Naive thymus-derived CD8-positive, alpha-beta T cell (primary cell): ENCODE results near the gene ELSPBP1. TPM values are rescaled to one million over a fixed set of nuclear protein-coding genes. Genes with fewer than 3 reads are reported as not detected.
"Not testable (repeated sequence)": the region's sequence is repeated elsewhere in the genome, so short reads cannot be mapped to it uniquely, and the experiment has no call there.

Source experiments
- ATAC-seq, 2 donors: fragments of 150-1000 bp; cut with Tn5 transposase in 1 of 2; sonication (Bioruptor Pico), chemical (Tn5 transposase) in 1 of 2; 1 replicate in 1 of 2; 2 replicates in 1 of 2; pipeline ENCODE4 v1.10.0; 2021; ENCODE audit warnings: mild to moderate bottlenecking in 2 of 2, moderate library complexity in 2 of 2
- POLR2A ChIA-PET: fragments of 350-600 bp; sonication (Branson Sonifier 250); formaldehyde crosslinking; loops from one replicate; lab custom pipeline; 2021; ENCODE audit warnings: antibody characterized with exemption; lab: Charles Lee
- DNase-seq, 10 donors: peaks; one replicate each; pipeline versions ENCODE4 v3.0.0 to v3.0.0-alpha.2; 2020 to 2022
- H3K27ac Mint-ChIP-seq, 10 donors: one replicate each; pipeline ENCODE4 v1.8.0; 2020 to 2022; ENCODE audit warnings: mild to moderate bottlenecking in 10 of 10, mixed read lengths in 10 of 10, moderate library complexity in 4 of 10, inconsistent platforms in 1 of 10
- H3K27me3 Mint-ChIP-seq, 5 donors: one replicate each; pipeline ENCODE4 v1.8.0; 2021 to 2022; ENCODE audit warnings: mixed read lengths in 5 of 5
- H3K36me3 Mint-ChIP-seq, 3 donors: one replicate each; pipeline ENCODE4 v1.8.0; 2020 to 2022; ENCODE audit warnings: mixed read lengths in 3 of 3, mild to moderate bottlenecking in 2 of 3, inconsistent platforms in 1 of 3
- H3K4me1 Mint-ChIP-seq, 4 donors: one replicate each; pipeline ENCODE4 v1.8.0; 2021 to 2022; ENCODE audit warnings: mixed read lengths in 4 of 4
- H3K4me3 Mint-ChIP-seq, 10 donors: one replicate each; pipeline ENCODE4 v1.8.0; 2020 to 2022; ENCODE audit warnings: mild to moderate bottlenecking in 10 of 10, mixed read lengths in 10 of 10, moderate library complexity in 6 of 10, inconsistent platforms in 1 of 10
- H3K9me3 Mint-ChIP-seq, 9 donors: one replicate each; pipeline ENCODE4 v1.8.0; 2020 to 2022; ENCODE audit warnings: mixed read lengths in 9 of 9, mild to moderate bottlenecking in 3 of 9, inconsistent platforms in 1 of 9, moderate library complexity in 1 of 9
- polyA plus RNA-seq, 3 donors: library from polyadenylated mRNA; unstranded; fragments of 300-500 nt; fragmentation: Illumina TruSeq; gene quantifications; one replicate each; pipeline ENCODE4 v1.2.3, GENCODE V29; 2021
- total RNA-seq, 8 experiments: library from RNA in 2 of 8; stranded (reverse) in 2 of 8; gene quantifications; one replicate each; pipeline ENCODE4 v1.2.3 and lab custom pipeline; 2021 to 2026

The ELSPBP1 gene
- total RNA-seq = not detected
- not detected for polyA plus RNA-seq
- 0 reads per million in 6 experiments for total RNA-seq (lab: John Stamatoyannopoulos, UW)

GRCh38 chr19:47994209-47994802 lies at the start of gene ELSPBP1:
TSS of gene ELSPBP1 (plus strand) at chr19:47994632. CDS start at chr19:48008668, 14,036 bp downstream.
- H3K36me3 Mint-ChIP-seq = no peaks in the 10 kb centered on the region
- no peak for DNase-seq
- H3K4me3 Mint-ChIP-seq = no peak within 1 kb of the TSS
- peaks cover 16 to 49% (median 30%) of the 10 kb centered on the region in 5 donors for H3K27me3 Mint-ChIP-seq
- no peaks in the 10 kb centered on the region for H3K9me3 Mint-ChIP-seq
- H3K27ac Mint-ChIP-seq = no peak within 1 kb of the TSS
- ATAC-seq = no peak
- POLR2A ChIA-PET = no interaction called here
- no peaks in the 10 kb centered on the region for H3K4me1 Mint-ChIP-seq

GRCh38 chr19:47949852-47950521 lies 44.4 kb upstream of the ELSPBP1 start:
- POLR2A ChIA-PET, H3K27ac Mint-ChIP-seq, H3K4me3 Mint-ChIP-seq, ATAC-seq, H3K4me1 Mint-ChIP-seq, H3K27me3 Mint-ChIP-seq, H3K9me3 Mint-ChIP-seq, H3K36me3 Mint-ChIP-seq: not testable (repeated sequence)
- DNase-seq = peak in 4 of 10 donors; percentile 9 to 68 (median 26)

- H3K27ac Mint-ChIP-seq, DNase-seq, H3K36me3 Mint-ChIP-seq, H3K4me3 Mint-ChIP-seq, H3K27me3 Mint-ChIP-seq, ATAC-seq, POLR2A ChIA-PET, H3K4me1 Mint-ChIP-seq, H3K9me3 Mint-ChIP-seq: not testable (repeated sequence)
Observed at GRCh38 chr19:47952132-47952531, 42.3 kb upstream of the ELSPBP1 start.

- H3K36me3 Mint-ChIP-seq, H3K4me3 Mint-ChIP-seq, ATAC-seq, H3K9me3 Mint-ChIP-seq, H3K27ac Mint-ChIP-seq, H3K4me1 Mint-ChIP-seq, H3K27me3 Mint-ChIP-seq, POLR2A ChIA-PET: not testable (repeated sequence)
- peak in 1 of 10 donors; percentile 69 for DNase-seq
Observed at GRCh38 chr19:47955936-47956335, 38.5 kb upstream of the ELSPBP1 start.

GRCh38 chr19:47973529-47973928 lies 20.9 kb upstream of the ELSPBP1 start:
- Mint-ChIP-seq H3K36me3 (no peaks in the 10 kb centered on the region), H3K4me3 (no peak overlapping the region), H3K27ac (no peak overlapping the region), H3K4me1 (no peaks in the 10 kb centered on the region), H3K9me3 (peaks cover 0 to 4% (median 0%) of the 10 kb centered on the region in 9 donors), H3K27me3 (peaks cover 30 to 56% (median 43%) of the 10 kb centered on the region in 5 donors)
- DNase-seq (no peak), ATAC-seq (no peak)
- POLR2A ChIA-PET = no interaction called here

- no peak for DNase-seq
- no peaks in the 10 kb centered on the region for H3K4me1 Mint-ChIP-seq
- no peak for ATAC-seq
- H3K9me3 Mint-ChIP-seq = no peaks in the 10 kb centered on the region
- POLR2A ChIA-PET = no interaction called here
- peaks cover 16 to 45% (median 32%) of the 10 kb centered on the region in 5 donors for H3K27me3 Mint-ChIP-seq
- H3K27ac Mint-ChIP-seq = no peak overlapping the region
- H3K4me3 Mint-ChIP-seq = no peak overlapping the region
- no peaks in the 10 kb centered on the region for H3K36me3 Mint-ChIP-seq
Observed at GRCh38 chr19:47991191-47991808, 3.1 kb upstream of the ELSPBP1 start.

- Mint-ChIP-seq H3K36me3 (no peaks in the 10 kb centered on the region), H3K9me3 (no peaks in the 10 kb centered on the region), H3K27me3 (peaks cover 19 to 50% (median 32%) of the 10 kb centered on the region in 5 donors), H3K4me1 (no peaks in the 10 kb centered on the region), H3K4me3 (no peak within 1 kb of the TSS), H3K27ac (no peak within 1 kb of the TSS)
- POLR2A ChIA-PET = no interaction called here
- DNase-seq (no peak), ATAC-seq (no peak)
Observed at GRCh38 chr19:47992070-47992469, 2.4 kb upstream of the ELSPBP1 start, which contains the start of gene BSPH1. TSS of gene BSPH1 (minus strand) at chr19:47992170. CDS start at chr19:47992081, 89 bp downstream.

- peaks cover 11 to 34% (median 18%) of the 10 kb centered on the region in 5 donors for H3K27me3 Mint-ChIP-seq
- peaks cover 0 to 5% (median 0%) of the 10 kb centered on the region in 9 donors for H3K9me3 Mint-ChIP-seq
- ATAC-seq = no peak
- DNase-seq = no peak
- H3K4me3 Mint-ChIP-seq = no peak overlapping the region
- H3K36me3 Mint-ChIP-seq = no peaks in the 10 kb centered on the region
- POLR2A ChIA-PET = no interaction called here
- H3K4me1 Mint-ChIP-seq = no peaks in the 10 kb centered on the region
- no peak overlapping the region for H3K27ac Mint-ChIP-seq
Observed at GRCh38 chr19:47996230-47996727, 1.8 kb downstream of the ELSPBP1 start.

GRCh38 chr19:47998800-47999199 lies 4.4 kb downstream of the ELSPBP1 start:
- Mint-ChIP-seq H3K4me3 (no peak overlapping the region), H3K4me1 (no peaks in the 10 kb centered on the region), H3K36me3 (no peaks in the 10 kb centered on the region), H3K9me3 (peaks cover 0 to 5% (median 0%) of the 10 kb centered on the region in 9 donors), H3K27me3 (peaks cover 11 to 41% (median 20%) of the 10 kb centered on the region in 5 donors), H3K27ac (no peak overlapping the region)
- POLR2A ChIA-PET = no interaction called here
- ATAC-seq = no peak
- DNase-seq = no peak

GRCh38 chr19:48000846-48001245 lies 6.4 kb downstream of the ELSPBP1 start:
- no peaks in the 10 kb centered on the region for H3K4me1 Mint-ChIP-seq
- H3K27ac Mint-ChIP-seq = no peak overlapping the region
- H3K4me3 Mint-ChIP-seq = no peak overlapping the region
- ATAC-seq (no peak), DNase-seq (no peak)
- peaks cover 0 to 5% (median 0%) of the 10 kb centered on the region in 9 donors for H3K9me3 Mint-ChIP-seq
- POLR2A ChIA-PET = no interaction called here
- H3K27me3 Mint-ChIP-seq = peaks cover 9 to 41% (median 24%) of the 10 kb centered on the region in 5 donors
- H3K36me3 Mint-ChIP-seq = no peaks in the 10 kb centered on the region

- Mint-ChIP-seq H3K27ac (no peak overlapping the region), H3K9me3 (peaks cover 0 to 12% (median 4%) of the 10 kb centered on the region in 9 donors), H3K36me3 (no peaks in the 10 kb centered on the region), H3K4me3 (no peak overlapping the region), H3K27me3 (peaks cover 14 to 50% (median 33%) of the 10 kb centered on the region in 5 donors), H3K4me1 (no peaks in the 10 kb centered on the region)
- POLR2A ChIA-PET = no interaction called here
- DNase-seq (no peak), ATAC-seq (no peak)
Observed at GRCh38 chr19:48004236-48004635, 9.8 kb downstream of the ELSPBP1 start.

- DNase-seq = no peak
Observed at GRCh38 chr19:48006762-48007161, 12.3 kb downstream of the ELSPBP1 start.

More at GRCh38 chr19:48006762-48007161, 12.3 kb downstream of the ELSPBP1 start:
- no peaks in the 10 kb centered on the region for H3K36me3 Mint-ChIP-seq
- no peaks in the 10 kb centered on the region for H3K4me1 Mint-ChIP-seq
- peaks cover 17 to 47% (median 33%) of the 10 kb centered on the region in 5 donors for H3K27me3 Mint-ChIP-seq
- ATAC-seq = no peak
- POLR2A ChIA-PET = no interaction called here
- no peak overlapping the region for H3K4me3 Mint-ChIP-seq
- H3K27ac Mint-ChIP-seq = no peak overlapping the region
- peaks cover 0 to 13% (median 5%) of the 10 kb centered on the region in 9 donors for H3K9me3 Mint-ChIP-seq
